Activated CD4-positive, alpha-beta T cell treated with anti-CD3 and anti-CD28 coated beads for 24 hours (primary cell): Measurements from ENCODE around the gene THRA.

Experiments
- DNase-seq, 2 donors: peaks; one replicate each; pipeline ENCODE4 v3.0.0-alpha.2; 2020; ENCODE audit warnings: low read depth in 2 of 2

Gene THRA

GRCh38 chr17:40064971-40065768, 2.4 kb downstream of the THRA start:
- DNase-seq: no peak

GRCh38 chr17:40065769-40066510, 3.2 kb downstream of the THRA start:
- DNase-seq: no peak

GRCh38 chr17:40067710-40068109, 4.9 kb downstream of the THRA start:
- no peak for DNase-seq

- no peak for DNase-seq
These were observed 5.4 kb downstream of the THRA start for GRCh38 chr17:40068129-40068581.

GRCh38 chr17:40068584-40068916, 5.8 kb downstream of the THRA start:
- DNase-seq: no peak

GRCh38 chr17:40068917-40069750, 6.4 kb downstream of the THRA start:
- peak; percentile 74 to 80 for DNase-seq

GRCh38 chr17:40069751-40070708, 7.3 kb downstream of the THRA start:
- no peak for DNase-seq

GRCh38 chr17:40070709-40071312, 8.0 kb downstream of the THRA start:
- DNase-seq: no peak

- no peak for DNase-seq
These were observed 8.7 kb downstream of the THRA start for GRCh38 chr17:40071313-40072039.

- no peak for DNase-seq
These were observed 9.4 kb downstream of the THRA start for GRCh38 chr17:40072040-40072734.

- DNase-seq: no peak
These were observed 10.1 kb downstream of the THRA start for GRCh38 chr17:40072735-40073346.

GRCh38 chr17:40073454-40074174, 10.8 kb downstream of the THRA start:
- no peak for DNase-seq

- DNase-seq: no peak
These were observed 11.4 kb downstream of the THRA start for GRCh38 chr17:40074175-40074512.

- DNase-seq: no peak
These were observed 12.1 kb downstream of the THRA start for GRCh38 chr17:40074871-40075200.

- DNase-seq: peak; percentile 53 to 70
These were observed 12.6 kb downstream of the THRA start for GRCh38 chr17:40075201-40075941.

- no peak for DNase-seq
These were observed 13.3 kb downstream of the THRA start for GRCh38 chr17:40075942-40076498.

GRCh38 chr17:40076591-40076990, 13.8 kb downstream of the THRA start:
- no peak for DNase-seq

- no peak for DNase-seq
These were observed 16.8 kb downstream of the THRA start for GRCh38 chr17:40079545-40079944.
